GM21360 (cell line): ENCODE results near the gene LTBP4.

Experiments
- ATAC-seq: cut with Tn5 transposase; IDR thresholded peaks from one replicate; pipeline ENCODE4 v1.9.1; 2021; ENCODE audit warnings: mild to moderate bottlenecking, moderate library complexity; ENCODE audit not compliant: unreplicated experiment

The LTBP4 gene

DNA sequence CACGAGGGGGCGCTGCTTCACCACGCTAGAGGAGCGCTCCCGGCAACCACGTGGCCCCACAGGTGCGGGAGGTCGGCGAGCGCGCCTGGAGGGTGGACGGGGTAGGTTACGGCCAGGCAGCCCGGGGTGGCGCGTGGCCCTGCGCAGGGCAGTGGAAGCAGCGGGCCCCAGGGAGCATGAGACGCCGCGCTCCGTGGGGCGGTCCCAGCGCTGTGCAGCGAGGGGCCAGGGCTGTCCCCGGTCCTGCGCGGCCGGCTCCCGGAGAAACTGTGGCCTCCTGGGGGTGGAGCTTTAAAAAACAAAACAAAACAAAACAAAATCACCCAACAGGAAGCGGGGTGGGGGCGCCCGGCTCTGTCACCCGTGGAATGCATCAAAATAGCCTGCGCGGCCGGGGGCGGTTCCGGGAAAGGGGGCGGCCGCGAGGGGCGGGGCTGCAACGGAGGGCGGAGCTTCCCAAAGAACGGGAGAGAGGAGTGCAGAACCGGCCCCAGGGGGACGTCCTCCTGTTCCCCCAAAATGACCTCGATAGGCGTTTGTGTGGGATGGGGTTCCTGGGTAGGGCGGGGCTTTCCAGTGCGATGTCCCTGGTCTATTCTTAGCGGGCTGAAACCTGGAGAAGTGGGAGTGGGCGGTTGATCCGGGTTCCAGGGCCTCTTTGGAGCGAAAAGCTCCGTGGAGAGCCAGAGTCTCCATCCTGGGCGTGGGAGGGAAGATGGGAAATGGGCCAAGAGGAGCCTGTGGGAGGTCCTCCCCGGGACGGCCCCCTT is 61.9 kb downstream of the LTBP4 start:
- peak; percentile 74 for ATAC-seq

DNA sequence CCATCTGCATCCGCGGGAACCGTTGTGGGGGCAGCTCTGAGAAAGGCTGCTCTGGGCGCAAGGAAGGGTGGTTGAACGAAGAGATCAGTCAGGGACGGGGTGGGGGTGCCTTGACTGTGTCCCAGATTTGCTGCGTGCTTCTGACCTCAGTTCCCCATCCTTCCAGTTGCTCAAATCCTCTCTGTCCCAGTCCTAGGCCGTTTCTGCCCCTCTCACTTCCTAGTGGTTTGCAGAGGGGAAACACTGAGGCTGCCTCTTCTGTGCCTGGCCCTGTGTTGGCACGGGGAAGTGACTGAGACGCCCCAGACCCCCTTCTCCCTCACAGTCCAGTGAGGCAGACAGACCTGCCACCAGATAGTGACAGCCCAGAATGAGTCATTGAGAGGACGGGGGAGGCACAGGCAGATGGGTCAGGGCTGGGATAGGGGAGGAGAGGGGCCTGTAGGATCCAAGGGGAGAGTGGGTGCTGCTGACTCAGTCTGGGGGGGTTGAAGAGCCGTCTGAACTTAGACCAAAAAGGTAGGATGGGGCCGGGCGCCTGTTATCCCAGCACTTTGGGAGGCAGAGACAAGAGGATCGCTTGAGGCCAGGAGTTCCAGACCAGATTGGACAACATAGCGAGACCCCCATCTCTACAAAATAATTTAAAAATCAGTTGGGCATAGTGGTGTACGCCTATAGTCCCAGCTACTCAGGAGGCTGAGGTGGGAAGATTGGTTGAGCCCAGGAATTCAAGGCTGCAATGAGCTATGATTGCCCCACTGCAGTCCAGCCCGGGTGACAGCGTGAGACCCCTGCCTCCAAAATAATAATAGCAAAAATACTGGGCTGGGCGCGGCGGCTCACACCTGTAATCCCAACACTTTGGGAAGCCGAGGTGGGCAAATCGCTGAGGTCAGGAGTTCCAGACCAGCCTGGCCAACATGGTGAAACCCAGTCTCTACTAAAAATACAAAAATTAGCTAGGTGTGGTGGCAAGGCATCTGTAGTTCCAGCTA is 62.8 kb downstream of the LTBP4 start:
- no peak for ATAC-seq

DNA sequence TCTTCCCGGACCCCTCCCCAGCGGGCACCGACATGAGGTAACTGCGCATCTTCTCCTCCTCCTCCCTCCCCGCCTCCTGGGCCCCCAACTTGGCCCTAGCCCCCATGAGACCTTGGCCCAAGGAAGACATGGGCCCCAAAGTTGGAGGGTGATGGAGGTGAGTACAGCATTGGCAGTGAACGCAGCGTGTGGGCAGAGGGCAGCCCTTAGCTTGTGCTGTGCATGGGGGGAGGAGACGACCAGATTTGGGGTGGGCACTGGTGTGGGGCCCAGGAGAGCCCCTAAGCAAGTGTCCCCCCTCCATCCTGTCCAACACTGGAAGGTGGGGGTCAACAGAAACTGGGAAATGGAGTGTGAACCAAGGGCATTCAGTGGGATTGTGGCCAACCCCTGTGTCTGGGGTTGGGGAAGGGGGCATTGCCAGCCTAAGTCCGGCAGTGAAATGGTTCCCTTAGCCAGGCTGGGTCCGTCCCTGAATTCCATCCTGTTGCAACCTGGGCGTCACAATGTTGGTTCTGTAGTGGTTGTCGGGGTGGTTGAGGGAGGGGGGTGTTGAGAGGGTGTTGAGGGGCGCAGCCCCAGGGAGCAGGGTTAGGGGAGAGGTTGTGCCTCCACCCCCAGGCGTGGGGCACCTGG is 65.8 kb downstream of the LTBP4 start:
- no peak for ATAC-seq

DNA sequence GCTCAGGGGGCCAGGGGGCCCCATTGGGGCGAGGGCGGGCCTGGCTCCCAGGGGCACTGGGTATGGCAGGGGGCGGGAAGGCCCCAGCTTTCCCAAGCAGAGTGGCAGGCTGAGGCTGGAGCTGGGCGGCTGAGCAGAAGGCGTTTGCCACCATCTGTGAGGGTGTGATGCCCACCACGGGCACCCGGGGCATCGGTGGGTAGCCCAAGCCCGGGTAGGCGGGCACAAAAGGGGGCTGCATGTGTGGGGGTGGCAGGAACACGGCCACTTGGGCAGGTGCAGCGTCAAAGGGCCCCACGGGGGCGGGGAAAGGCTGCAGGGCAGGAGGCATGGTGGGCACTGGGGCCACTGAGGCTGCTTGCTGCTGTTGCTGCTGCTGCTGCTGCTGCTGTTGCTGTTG is 66.4 kb downstream of the LTBP4 start:
- ATAC-seq, result no peak

DNA sequence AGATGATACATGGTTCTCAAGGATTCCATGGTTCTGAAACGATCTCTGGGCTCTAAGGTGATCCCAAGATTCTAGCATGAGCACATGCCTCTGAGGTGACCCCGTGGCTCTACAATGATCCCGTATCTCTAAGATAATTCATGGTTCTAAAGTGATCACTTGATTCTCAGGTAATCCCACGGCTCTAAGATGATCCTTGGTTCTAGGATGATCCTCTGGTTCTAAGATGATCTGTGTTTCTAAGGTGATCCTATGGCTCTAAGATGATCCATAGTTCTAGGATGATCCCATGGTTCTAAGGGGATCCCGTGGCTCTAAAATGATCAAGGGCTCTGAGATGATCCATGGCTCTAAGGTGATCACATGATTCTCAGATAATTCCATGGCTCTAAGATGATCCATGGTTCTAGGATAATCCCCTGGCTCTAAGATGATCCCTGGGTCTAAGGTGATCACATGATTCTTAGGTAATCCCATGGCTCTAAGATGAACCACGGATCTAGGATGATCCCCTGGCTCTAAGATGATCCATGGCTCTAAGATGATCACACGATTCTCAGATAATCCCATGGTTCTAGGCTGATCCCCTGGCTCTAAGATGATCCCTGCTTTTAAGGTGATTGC is 67.9 kb downstream of the LTBP4 start:
- no peak for ATAC-seq

DNA sequence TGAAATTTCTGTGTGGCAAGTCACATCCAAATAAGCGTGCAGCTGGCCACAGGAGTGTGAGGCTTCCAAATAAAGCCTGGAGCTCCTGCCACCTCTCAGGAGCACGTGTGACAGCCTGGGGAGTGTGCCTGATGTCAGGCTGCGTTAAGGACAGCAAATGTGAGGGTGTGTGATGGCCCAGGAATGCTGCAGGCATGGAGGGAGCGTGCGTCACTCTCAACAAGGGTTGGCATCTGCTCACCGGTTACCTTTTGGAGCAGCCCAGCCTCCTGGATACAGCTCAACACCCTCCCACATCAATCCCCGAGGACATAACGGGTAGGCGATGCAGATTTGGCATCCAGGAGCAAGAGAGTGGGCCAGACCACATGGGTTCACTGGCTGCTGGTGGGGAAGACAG is 70.2 kb downstream of the LTBP4 start:
- ATAC-seq, result no peak

DNA sequence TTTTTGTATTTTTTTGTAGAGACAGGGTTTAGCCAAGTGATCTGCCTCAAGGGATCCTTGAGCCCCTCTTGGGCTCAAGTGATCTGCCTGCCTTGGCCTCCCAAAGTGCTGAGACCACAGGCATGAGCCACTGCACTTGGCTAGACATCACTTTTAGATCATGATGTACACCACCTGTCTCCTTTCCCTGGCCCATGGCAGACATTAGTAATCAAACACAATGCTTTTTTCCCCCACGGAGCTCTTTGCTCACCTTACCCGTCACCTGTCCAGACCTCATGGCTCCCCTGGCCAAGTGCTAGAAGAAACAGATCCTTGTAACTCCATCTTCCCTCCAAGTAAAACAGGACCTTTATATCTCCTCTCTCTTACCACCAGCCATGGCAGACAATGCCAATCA is 70.9 kb downstream of the LTBP4 start:
- ATAC-seq, result no peak

DNA sequence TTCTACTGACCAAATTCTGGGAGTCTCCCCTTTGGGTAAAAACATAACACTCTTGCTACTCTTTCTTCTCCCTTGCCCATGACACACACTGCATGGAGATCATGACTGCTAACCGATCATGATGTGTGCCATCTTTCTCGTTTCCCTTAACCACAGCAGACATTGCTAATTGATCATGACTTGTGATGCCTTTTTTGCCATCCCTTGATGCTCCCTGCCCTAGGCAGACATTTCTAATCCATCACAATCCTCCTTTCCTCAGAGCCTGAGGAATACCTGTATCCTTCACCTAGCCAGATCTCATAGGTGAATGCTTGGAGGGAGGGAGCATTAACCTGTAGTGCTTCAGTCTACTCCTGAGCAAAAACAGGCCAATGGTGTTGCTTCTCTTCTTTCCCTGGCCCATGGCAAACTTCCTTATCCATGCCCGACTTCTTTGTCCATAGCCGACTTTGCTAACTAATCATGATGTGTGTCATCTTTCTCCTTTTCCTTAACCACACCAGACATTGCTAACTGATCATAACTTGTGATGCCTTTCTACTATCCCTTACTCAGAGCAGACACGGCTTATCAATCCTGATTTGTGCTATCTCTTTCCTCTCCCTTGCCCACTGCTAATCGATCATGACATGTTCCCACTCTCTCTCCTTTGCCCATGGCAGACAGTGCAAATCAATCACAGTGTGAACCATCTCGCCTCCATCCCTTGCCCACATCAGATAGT is 71.6 kb downstream of the LTBP4 start:
- ATAC-seq, result no peak

DNA sequence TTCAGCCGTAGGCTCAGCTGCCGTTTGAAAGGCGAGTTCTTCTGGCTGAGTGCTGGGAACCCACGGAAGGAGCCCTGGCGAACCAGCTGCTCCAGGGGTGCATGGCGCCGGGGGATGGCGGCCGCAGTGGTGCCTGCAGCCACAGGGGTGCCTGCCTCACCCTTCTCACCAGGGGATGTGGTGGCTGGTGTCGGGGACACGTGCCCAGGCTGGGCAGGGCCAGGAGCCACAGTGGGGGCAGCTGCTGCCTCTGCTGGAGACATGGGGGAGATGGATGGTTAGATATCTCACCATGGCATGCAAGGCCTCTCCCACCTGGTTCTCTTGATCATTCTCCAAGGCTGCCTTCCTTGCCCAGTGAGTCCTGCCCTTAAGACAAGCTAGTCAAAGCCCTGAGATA is 72.2 kb downstream of the LTBP4 start:
- no peak for ATAC-seq

DNA sequence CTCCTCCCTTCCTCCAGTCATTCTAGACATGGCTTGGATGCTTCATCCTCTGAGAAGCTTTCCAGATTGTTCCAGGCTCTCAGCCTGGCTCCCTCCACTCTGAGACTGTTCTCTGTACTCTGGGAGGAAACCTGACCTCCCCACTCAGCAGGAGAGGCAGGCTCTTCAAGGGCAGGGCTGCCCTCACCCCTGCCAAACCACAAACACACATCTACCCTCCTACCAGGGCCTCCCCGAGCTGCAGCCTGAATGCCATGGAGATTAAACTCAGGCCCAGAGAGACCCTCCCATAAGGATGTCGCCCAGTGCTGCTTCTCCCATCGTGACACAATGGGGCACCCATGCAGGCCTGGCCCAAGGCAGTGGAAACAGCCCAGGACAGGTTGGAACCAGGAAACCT is 73.1 kb downstream of the LTBP4 start:
- no peak for ATAC-seq

DNA sequence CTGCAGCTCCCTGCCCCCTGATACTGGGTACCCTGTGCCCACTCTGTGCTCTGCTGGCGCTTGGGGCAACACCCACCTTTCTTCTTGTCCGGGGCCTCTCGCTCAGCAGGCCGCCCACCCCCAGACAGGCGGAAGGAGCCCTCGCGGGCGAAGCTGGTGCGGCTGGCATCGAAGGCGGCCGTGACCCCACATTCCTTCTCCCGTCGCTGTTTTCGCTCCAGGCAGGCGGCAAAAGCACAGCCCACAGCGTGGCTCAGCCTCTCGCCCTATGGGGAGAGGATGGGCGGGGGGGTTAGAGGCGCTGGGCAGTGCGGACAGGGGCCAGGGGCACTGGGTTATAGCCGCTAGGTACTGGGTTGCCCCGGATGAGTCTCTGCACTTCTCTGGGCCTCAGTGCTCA is 76.0 kb downstream of the LTBP4 start:
- no peak for ATAC-seq
